Erythroblast (primary cell): ENCODE measurements around the gene AUP1.
A peak's percentile ranks its signal among the peaks of the same experiment; 100 is the strongest.

ENCODE experiments used
- DNase-seq, 2 experiments: peaks; one replicate each; lab custom pipeline; 2025; lab: John Stamatoyannopoulos, UW
- GATA1 ChIP-seq: IDR thresholded peaks from 2 replicates; pipeline ENCODE4 v1.6.1; 2011; ENCODE audit warnings: low read depth, mild to moderate bottlenecking, control low read depth, low read length, moderate library complexity
- POLR2A ChIP-seq: IDR thresholded peaks from 2 replicates; pipeline ENCODE4 v1.6.1; 2011; ENCODE audit warnings: mild to moderate bottlenecking, low read length

The AUP1 gene

GRCh38 chr2:74529357-74530238, at the start of gene AUP1, which contains the start of gene HTRA2:
Gene AUP1 (minus strand): TSS chr2:74529706. CDS start chr2:74529629, 77 bp downstream.
Gene HTRA2 (plus strand): TSS chr2:74529933. CDS start chr2:74530007, 74 bp downstream.
- peak; percentile 98 to 99 for DNase-seq
- TF ChIP-seq GATA1 (no peak), POLR2A (peak; percentile 95)

- DNase-seq = no peak
- TF ChIP-seq GATA1 = no peak
- no peak for TF ChIP-seq POLR2A
These were observed 48.9 kb upstream of the AUP1 start for GRCh38 chr2:74578408-74578807.

- DNase-seq = no peak
- no peak for TF ChIP-seq POLR2A
- no peak for TF ChIP-seq GATA1
These were observed 47.9 kb upstream of the AUP1 start for GRCh38 chr2:74577448-74577847.

GRCh38 chr2:74576863-74577229, 47.3 kb upstream of the AUP1 start:
- DNase-seq = no peak
- TF ChIP-seq POLR2A = no peak
- TF ChIP-seq GATA1 = no peak

DNA sequence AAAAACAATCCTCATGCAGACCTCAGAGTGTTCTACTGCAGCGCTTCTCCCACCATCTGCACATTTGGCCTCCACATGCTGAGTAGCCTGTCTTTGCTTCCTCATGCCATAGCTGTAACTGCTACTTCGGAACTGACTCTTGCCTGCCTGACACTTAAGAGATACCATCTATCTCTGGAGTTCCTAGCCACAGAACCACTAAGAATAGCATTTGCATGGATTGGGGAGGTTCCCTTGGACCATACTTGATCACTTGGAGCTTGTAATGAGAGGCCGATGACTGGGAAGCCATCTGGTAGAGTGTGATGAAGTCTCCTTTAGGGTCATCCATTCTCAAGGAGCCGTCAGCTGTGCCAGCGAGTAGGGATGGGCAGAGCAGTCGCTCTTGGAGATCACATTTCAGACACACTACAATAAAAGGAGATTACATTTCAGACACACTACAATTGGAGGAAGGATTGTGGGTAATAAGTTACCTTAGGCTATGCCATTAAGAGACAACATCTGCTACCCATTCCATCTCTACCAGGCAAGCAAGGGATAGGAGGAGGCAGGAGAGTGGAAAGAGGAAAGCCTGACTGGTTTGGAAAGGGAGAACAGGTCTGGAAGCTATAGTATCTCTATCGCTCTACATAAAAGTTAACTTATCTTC, 46.8 kb upstream of the AUP1 start:
- no peak for DNase-seq

GRCh38 chr2:74575320-74575719, 45.8 kb upstream of the AUP1 start:
- no peak for TF ChIP-seq POLR2A
- TF ChIP-seq GATA1 = no peak
- DNase-seq = no peak

More for the DNA sequence above, 46.8 kb upstream of the AUP1 start:
- TF ChIP-seq POLR2A (no peak), GATA1 (no peak)

DNA sequence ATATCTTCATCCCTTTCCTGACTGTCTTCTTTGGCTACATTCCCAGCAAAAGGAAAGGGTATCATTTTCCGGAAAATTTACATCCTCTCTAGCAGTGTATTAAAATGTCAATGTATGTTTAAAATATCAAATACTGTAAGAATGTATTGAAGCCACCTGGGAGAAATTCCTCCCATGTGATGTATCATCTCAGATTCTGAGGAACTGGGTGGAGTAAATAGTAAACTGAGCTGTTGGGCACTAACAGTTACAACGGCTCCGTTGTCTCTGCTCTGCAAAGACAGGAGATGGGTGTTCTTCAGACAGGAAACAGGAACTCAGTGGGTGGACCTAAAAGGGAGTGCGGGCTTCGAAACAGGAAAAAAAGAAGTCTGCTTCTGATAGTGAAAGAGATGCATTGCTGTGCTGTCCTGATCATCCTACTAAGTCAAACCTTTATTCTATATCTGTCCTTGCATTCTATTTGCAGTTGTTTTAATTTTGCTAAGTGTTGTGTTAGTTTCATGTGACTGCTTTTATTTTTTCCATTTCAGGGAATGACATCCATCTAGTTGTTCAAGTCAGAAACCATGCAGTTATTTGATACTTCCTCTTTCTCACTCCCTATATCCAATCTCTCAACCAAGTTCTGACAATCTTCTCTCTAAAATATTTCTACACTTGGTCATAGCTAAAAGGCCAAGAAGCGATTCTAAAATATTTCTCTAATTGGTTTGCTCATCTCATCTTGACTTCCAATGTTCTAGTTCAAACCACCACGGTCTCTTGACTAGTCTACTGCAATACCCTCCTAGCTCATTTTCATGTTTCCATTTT, 44.4 kb upstream of the AUP1 start:
- peak; percentile 10 to 23 for DNase-seq
- no peak for TF ChIP-seq GATA1
- no peak for TF ChIP-seq POLR2A

DNA sequence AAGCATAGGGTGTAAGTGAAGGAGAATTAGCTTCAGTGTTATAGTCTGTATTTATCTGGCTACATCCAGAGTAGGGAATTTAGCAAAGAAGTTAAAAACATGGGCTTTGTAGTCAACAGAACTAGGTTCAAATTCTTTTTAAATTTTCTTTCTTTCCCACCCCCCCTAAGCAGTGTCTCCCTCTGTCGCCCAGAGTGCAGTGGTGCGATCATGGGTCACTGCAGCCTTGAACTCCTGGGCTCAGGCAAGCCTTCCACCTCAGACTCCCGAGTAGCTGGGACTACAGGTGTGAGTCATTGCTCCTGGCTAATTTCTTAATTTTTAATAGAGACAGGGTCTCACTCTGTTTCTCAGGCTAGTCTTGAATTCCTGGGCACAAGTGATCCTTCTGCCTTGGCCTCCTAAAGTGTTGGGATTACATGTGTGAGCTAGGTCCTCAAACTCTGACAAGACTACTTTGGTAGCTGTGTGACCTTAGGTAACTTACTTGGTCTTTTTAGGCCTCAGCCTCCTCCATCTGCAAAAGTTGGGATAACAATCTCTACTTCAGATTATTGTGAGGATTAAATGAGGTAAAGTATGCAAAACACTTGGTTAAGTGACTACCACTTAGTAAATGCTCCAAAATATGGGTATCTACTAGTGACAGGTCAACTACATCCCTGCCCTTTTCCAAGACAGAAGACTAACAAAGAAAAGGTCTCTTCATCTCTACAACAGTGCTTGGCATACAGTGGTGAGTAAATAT, 42.8 kb upstream of the AUP1 start:
- TF ChIP-seq POLR2A (no peak), GATA1 (no peak)
- DNase-seq = no peak

- DNase-seq = no peak
- TF ChIP-seq POLR2A (no peak), GATA1 (no peak)
These were observed 41.6 kb upstream of the AUP1 start for GRCh38 chr2:74571058-74571457.

DNA sequence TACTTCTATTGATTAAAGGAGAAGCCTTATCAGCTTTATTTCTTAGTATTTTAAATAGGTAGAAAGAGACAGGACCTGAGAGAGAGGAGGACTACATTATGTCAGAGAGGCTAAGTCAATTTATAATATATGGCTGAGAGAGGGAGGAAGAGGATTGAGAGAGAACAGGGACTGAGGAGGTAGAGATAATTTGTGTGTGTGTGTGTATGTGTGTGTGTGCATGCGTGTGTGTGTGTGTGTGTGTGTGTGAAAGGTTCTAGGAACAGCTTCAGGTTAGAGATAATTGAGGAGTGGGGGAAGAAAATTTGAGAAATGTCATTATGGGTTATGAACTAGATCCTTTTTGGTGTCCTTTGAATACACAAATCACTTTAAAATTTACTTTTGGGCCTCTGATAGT, 40.2 kb upstream of the AUP1 start:
- TF ChIP-seq GATA1 = no peak
- TF ChIP-seq POLR2A = no peak
- no peak for DNase-seq

GRCh38 chr2:74567881-74568280, 38.4 kb upstream of the AUP1 start:
- DNase-seq = no peak
- TF ChIP-seq POLR2A (no peak), GATA1 (no peak)

- no peak for DNase-seq
- TF ChIP-seq POLR2A (no peak), GATA1 (no peak)
These were observed 37.2 kb upstream of the AUP1 start for GRCh38 chr2:74566754-74567085.
